Stomach (tissue), 4 donors: ENCODE measurements around the gene CD36.

Experiments
- EP300 ChIP-seq: sonication (generic); formaldehyde crosslinking; IDR thresholded peaks from one replicate; pipeline ENCODE4 v1.6.1; 2017; ENCODE audit warnings: antibody characterized with exemption
- POLR2A ChIP-seq, 4 donors: fragments of 450-650 bp; IDR thresholded peaks; one replicate each; pipeline ENCODE4 v1.6.1; 2016; ENCODE audit warnings: antibody characterized with exemption in 4 of 4, control low read depth in 2 of 4, mild to moderate bottlenecking in 1 of 4, moderate library complexity in 1 of 4
- POLR2AphosphoS5 ChIP-seq, 3 donors: sonication (generic); formaldehyde crosslinking; IDR thresholded peaks; one replicate each; pipeline ENCODE4 v1.6.1; 2016; ENCODE audit warnings: antibody characterized with exemption in 3 of 3
- TF ChIP-seq, protein P1 (sequence below), 7 experiments: fragments of 450-650 bp in 4 of 7; fragments of 200-600 bp in 3 of 7; sonication (generic) in 3 of 7; IDR thresholded peaks; one replicate each; pipeline ENCODE4 v1.5.1; 2016 to 2019; ENCODE audit warnings: antibody characterized with exemption in 7 of 7, control low read depth in 2 of 7, mild to moderate bottlenecking in 1 of 7

GRCh38 chr7:80678707-80679106 lies 40.3 kb downstream of the CD36 start:
- TF ChIP-seq, protein P1, sequence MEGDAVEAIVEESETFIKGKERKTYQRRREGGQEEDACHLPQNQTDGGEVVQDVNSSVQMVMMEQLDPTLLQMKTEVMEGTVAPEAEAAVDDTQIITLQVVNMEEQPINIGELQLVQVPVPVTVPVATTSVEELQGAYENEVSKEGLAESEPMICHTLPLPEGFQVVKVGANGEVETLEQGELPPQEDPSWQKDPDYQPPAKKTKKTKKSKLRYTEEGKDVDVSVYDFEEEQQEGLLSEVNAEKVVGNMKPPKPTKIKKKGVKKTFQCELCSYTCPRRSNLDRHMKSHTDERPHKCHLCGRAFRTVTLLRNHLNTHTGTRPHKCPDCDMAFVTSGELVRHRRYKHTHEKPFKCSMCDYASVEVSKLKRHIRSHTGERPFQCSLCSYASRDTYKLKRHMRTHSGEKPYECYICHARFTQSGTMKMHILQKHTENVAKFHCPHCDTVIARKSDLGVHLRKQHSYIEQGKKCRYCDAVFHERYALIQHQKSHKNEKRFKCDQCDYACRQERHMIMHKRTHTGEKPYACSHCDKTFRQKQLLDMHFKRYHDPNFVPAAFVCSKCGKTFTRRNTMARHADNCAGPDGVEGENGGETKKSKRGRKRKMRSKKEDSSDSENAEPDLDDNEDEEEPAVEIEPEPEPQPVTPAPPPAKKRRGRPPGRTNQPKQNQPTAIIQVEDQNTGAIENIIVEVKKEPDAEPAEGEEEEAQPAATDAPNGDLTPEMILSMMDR (IDR thresholded peaks at IDR 0.05), result no peak
- no peak for TF ChIP-seq POLR2A (IDR thresholded peaks at IDR 0.05)
- TF ChIP-seq EP300, result no peak
- TF ChIP-seq POLR2AphosphoS5 (IDR thresholded peaks at IDR 0.05), result no peak
